GM19463 (cell line): ENCODE data around the gene ADA.
"Not testable (repeated sequence)": the region's sequence is repeated elsewhere in the genome, so short reads cannot be mapped to it uniquely, and the experiment has no call there.

Source experiments
- ATAC-seq: cut with Tn5 transposase; IDR thresholded peaks from one replicate; pipeline ENCODE4 v1.9.1; 2021; ENCODE audit warnings: mild to moderate bottlenecking, moderate library complexity; ENCODE audit not compliant: unreplicated experiment

ADA gene

DNA sequence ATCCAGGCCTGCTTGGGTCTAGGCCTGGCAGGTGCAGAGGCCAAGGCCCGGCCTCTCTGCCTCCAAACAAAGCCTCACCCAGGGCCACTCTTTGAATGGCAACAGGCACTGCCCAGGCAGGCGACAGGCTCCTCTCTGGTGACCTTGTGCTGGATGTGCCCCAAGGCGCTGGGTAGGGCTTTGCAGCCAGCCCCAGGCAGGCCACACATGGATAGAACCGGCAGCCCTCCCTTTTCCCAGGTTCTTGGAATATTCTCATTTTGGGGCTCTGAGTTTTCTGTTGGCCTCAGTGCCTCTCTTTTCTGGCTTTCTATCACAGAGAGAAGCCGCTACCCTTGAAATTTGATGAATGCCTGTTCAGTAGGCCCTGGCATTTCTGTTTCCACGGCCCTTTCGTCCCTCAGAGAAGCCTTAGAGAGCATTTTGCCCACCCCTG, 50.2 kb downstream of the ADA start:
- ATAC-seq = no peak

DNA sequence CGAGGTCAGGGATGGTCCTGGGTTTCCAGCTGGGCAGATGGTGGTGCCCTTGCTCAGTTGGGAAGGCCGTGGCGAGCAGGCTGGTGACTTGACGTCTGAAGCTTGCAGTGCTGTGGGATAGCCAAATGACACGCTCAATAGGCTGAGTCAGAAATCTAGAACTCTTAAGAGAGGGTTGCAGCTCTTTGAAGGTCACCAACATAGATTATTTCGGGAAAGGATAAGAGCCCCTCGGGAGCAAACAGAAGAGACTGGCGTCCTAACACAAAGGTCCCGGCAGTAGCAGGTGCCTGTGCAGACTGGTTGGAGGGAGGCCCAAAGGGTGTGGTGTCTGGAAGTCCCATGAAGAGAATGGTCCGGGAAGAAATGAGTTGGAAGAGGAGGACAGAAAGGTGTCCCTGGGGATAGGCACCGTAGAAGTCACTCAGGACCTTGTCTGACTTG, 50.7 kb downstream of the ADA start:
- ATAC-seq = no peak

DNA sequence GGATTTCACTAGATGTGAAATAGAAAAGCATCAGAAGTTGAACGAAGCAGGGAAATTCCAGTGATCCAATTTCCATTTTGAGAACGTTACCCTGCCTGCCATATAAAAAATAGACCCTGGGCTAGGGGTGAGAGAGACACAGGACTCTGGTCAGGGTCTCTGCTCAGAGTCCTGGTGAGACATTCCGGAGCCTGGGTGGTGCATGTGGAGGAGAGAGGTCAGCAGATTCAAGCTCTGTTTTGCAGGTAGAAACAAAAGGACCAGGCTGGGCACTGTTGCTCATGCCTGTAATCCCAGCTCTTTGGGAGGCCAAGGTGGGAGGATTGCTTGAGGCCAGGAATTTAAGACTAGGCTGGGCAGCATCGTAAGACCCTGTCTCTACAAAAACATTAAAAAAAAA, 51.2 kb downstream of the ADA start:
- no peak for ATAC-seq

DNA sequence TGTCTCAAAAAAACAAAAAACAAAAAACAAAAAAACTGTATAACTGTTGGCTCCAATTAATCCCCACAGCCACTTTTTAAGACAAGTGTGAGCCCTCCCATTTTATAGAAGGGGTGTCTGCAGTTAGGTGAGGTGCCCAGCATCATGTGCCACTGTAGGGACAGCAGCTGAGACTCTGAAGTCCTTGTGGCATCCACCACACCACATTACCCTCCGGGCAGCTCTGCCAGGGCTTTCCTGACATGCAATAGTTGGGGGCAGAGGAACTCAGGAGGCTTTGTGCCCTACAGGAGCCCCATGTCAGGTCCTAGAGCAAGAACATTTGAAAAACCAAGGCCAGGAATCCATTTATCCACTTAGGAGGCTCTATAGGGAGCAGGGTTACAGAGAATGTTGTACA, 51.8 kb downstream of the ADA start:
- no peak for ATAC-seq

DNA sequence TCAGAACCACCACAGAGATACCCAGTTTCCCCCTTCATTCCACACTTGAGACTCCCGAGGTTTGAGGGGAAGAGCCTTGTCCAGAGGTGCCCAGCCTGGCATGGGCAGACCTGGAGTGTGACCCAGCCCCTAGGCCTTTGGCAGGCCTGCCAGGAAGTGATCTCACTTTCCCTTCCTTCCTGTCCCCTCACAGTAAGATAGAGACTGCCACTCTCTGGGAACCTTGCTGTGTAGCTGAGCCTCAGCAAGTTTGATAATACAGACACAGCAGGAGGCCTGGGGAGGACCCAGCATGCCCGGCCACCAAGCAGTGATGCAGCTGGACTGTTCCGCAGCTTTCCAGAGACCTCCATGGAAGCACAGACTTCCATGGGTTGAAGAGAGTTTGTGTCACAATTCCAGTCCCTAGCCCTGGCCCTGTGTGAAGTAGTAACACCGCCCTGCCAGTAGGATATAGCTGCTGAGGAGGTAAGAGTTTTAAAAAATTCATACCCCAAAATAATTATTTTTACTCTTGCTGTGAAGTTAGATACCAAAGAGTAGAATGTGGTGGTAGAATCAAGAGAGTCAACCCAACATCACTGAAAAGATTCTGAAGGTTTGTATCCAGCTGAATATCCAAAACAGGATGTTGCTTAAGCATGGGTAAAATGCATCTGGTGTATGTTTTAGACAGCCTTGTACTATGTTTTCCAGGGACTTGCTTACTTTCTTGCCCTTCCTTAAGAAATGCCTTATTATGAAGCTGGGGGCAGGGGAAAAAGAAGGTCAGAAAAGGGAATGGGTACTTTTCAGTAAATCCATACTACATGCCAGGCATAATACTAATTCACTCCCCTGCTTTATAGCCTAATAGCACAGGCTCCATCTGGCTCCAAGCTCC, 52.8 kb downstream of the ADA start:
- peak; percentile 40 for ATAC-seq

DNA sequence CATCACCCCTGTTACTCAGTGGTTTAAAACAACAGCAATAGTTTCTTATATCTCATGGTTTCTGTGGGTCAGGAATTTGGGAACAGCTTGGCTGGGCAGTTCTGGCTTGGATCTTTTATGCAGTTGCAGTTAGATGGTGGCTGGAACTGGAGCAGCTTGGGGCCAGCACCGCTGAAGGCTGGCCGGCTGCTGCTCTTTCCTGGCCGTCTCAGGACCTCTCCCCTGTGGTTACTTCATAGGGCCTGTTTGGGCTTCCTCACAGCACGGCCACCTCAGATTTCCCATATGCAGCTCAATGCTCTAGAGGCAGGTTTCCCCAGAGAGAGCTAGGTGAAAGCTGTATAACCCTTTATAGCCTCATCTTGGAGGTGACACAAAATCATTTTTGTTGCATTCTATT, 53.6 kb downstream of the ADA start:
- ATAC-seq = no peak

DNA sequence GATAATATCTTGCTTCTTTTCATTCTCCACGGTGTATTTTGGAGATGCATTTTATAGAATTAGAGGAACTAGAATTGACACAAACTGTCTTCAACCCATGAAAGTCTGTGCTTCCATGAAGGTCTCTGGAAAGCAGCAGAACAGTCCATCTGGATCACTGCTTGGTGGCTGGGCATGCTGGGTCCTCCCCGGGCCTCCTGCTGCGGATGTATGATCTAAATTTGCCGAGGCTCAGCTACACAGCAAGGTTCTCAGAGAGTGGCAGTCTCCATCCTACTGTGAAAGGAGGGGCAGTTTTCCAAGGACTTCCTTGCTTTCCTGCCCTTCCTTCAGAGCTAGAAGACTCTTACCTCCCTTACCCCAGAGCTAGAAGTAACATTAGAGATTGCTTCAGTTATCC, 54.0 kb downstream of the ADA start:
- ATAC-seq = no peak

DNA sequence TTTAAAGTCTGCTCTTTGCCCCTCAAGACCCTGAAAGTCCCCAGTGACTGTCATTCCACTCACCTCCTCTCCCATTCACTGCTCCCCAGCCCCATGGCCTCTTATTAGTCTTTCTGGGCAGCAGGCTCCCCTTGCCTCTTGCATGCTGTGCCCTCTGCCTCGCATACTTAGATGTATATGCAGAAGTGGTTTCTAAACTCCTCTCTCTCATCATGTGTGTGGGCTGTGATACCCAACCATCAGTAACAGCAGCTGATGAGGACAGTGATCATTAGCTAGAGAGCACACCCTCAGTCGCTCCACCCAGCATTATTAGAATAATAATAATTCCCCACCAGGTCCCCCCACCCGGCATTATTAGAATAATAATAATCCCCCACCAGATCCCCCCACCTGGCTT, 54.6 kb downstream of the ADA start:
- no peak for ATAC-seq

DNA sequence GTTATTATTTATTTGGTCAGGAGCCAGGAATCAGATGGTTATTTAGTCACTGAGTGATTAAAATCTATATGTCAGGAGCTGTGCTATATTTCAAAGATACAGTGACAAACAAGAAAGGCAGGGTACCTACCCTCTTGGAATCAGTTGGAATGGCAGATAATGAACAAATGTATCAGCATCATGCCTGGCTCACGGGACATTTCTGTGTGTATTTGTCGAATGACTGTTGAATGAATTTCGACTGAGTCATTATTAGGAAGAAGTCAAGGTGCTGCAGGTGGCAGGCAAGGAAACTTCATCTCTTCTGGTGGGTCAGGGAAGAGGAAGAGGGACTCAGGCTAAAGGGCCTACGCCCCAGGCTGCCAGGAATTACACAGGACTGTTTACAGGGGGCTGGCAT, 55.5 kb downstream of the ADA start:
- no peak for ATAC-seq

DNA sequence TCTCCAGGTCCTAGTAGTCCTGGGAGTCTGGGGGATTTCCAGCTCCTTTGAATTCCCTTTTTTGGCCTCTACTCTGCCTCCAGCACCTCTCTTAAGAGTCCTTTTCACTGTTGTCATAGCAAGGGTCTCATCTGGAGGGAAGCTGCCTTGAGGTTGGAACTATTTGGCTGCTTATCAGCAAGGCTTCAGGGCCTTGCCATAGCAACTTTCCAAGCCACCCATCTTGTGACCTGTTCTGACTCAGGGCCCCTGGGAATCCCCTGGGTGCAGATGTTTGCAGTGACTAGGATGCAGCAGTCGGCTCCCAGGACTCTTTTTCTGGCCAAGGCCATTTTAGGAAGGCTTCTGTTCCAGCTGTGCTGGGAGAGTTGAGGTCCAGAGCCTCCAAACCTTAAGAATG, 56.8 kb downstream of the ADA start:
- ATAC-seq = no peak

DNA sequence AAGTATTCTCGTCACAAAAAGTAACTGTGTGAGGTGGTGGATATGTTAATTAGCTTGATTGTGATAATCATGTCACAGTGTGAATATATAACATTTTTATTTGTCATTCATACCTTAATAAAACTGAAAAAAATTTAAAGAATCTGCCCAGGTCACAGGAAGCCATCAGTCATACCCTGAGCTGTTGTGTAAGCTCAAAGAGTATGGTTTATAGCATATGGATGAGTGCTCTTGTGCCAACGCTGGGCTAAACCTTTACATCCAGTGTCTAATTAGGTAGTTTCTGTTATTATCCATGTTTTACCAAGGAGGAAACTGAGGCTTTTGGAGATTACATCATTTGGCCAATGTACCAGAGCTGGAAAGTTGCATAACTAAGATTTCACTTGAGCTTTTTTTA, 57.7 kb downstream of the ADA start:
- ATAC-seq = no peak

DNA sequence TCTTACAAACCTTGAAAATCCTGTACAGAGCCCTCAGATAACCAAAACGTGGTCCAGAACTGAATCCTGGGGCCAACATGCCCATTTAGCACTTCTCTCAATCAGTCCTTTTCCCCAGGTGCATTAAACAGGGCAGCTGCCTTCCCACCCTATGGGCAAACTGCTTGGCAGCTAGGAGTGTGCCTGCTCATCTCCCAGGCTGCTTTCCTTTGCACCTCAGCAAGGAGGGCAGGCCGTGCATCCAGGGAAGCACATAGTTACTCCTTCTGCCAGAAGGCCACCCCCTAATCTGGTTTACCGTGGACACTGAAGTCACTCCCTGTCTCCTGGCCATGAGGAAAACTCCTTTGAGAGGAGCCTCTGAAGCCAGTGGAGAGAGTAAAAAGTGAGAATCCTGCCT, 59.1 kb downstream of the ADA start:
- no peak for ATAC-seq

DNA sequence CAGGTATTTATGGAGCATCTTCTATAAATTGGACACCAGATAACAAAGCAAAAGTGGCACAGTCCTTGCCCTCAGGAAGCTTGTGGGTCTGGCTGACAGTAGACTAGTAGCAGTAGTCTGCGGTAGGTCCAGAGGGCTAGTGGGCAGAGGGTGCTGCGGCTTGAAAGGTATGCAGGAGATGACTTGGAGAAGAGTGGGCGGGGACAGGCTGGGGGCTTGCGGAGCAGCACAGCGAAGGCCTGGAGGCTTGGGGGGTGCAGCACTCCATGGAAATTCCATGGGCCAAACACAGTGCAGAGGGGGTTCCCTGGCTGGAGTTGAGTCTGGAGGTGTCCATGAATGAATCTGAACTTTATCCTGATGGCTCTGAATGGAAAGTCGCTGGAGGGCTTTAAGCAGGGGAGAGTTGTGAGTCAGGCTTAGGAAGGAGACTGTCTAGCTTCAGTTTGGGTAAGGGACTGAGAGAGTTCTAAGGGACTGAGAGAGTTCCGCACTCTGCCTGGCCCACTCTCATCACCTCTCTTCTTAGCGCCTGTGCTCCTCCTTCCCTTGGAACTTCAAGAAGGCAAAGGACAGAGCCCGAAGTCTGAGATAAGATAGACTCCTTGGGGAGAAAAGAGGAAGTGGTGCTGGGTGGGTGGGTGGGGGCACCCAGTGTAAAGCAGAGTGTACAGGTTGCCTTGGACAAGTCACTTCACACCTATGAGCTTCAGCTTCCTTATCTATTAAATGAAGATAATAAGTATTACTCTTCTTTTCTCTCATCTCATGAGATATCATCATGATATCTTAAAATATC, 60.3 kb downstream of the ADA start:
- ATAC-seq = no peak

DNA sequence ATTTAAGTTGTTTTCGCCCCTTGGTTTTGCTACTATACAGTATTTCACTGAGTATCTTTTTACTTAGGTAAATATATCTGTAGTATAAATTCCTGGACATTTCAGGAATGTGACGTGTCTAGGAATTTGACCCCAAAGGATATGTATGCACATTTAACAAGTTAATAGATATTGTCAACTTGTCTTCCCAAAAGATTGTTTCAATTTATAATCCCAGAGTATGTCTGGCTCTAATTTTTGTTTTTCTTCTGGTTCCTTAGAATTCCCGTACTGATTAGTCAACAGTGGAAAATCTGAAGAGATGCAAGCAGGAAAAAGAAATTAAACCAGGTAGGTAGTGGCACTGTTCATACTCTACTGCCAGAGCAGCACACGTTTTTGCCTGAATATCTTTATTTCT, 62.0 kb downstream of the ADA start:
- ATAC-seq = no peak

DNA sequence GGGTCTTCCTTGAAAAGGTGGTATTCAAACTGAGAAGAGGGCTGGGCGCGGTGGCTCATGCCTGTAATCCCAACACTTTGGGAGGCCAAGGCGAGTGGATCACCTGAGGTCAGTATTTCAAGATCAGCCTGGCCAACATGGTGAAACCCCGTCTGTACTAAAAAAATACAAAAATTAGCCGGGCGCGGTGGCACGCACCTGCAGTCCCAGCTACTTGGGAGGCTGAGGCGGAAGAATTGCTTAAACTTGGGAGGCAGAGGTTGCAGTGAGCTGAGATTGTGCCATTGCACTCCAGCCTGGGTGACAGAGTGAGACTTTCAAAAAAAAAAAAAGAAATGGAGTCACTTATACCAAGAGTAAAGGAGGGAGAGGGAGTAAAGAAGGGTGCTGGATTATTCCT, 63.2 kb downstream of the ADA start:
- not testable (repeated sequence) for ATAC-seq

DNA sequence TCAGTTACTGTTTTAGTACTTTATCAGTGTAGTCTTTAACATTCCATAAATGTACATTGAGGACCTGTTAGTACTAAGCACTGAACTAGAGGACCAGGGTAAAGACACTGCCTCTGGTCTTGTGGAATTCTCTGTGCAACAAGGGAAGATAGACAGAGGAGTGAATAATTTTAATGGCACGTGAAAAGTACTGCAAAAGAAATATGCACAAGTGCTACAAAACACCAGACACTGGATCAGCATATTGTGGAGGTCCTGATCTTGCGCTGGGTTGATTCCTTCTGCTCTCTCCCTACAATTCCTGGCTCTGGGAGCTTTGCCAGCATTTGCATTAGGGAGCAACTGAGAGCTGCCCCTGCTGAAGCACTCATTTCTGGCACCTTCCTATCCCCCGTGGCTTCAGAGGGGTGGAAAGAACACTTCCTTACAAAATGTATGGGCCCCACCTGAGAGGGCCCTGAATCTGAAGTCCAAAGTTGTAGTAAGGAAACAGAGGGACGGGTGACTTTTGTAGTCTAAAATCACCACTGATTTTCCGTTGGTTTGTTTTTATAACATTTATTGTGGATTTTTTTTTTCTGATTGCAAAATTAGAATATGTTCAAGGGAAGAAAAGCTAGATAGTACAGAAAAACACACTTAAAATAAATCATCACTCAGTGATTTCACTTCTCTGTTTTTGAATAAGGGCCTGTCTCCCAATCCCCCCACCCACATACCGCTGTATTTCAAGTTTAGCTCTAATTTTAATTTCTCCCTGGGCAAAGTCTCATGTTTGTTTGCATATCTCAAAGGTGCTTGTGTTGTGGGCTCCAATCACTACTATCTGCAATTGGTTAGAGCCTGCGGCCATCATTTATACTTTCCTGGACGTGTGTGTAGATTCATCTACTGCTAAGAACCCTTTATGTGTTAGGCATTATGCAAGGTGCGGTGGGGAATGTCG, 64.2 kb downstream of the ADA start:
- ATAC-seq = no peak

DNA sequence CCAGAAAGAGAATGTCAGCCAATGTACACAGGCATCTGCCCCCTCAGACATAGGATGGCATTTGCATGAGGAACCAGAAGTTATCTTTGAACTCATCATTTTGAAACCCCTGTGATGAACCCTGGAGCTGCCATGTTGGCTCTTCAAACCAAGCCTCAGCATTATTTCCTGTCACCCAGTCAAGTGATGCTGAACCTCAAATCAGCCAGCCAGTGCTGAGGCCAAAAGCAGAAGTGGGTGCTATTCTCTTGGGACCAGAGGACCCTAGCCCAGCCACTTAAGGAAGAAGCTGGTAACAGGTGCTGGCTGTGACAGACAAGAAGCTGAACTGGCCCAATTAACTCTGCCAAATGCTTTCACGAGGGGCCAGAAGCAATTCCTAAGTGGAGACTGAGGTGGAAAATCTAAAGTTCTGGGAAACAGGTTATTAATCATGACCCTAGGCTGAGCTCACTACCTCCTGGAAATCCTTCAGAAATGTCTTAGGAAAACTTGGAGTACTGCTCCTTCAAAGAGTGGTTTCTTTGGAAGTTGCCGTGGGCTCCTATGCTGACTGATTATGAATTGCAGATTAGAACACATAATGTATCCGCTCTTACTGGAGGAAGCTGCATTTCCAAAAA, 65.1 kb downstream of the ADA start:
- ATAC-seq = peak; percentile 54

DNA sequence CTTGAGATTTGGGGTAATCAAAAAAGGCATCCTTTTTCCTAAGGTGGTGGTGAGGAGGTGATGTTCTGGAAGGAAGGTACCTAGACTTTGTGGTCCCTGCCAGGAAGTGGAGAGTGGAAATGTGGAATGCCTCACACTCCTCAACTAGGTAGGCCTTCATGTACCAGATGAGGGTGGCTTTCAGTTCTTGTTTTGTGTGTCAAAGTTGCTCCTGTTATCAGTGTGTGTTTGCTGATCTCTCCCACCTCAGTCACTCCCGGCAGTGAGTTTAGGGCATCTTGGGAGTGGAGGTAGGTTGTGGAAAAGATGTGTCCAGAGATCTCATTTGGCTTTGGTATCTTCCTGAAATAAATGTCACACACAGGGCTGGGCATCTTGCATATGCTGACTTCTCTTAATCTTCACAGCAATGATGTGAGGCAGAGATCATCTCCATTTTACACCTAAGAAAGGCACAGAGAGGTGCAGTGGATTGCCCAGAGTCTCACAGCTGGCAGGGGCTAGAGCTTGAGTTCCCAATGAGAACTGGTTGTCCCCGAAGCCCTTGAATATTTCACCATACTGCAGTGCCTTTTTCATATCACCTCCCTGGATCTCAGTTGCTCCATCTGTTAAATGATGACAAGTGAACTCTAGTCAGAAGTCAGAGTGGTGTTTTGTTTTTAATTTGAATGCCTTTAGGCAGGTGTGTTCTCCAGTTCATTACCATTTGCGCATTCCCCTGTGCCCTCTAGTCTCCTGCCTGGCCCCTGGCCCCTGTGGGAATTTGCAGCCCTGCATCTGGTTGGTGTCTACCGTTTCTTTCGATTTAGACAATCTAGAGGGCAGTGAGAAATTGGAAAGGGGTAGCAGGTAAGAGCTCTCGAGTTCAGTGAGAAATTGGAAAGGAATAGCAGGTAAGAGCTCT, 66.2 kb downstream of the ADA start:
- ATAC-seq = no peak

DNA sequence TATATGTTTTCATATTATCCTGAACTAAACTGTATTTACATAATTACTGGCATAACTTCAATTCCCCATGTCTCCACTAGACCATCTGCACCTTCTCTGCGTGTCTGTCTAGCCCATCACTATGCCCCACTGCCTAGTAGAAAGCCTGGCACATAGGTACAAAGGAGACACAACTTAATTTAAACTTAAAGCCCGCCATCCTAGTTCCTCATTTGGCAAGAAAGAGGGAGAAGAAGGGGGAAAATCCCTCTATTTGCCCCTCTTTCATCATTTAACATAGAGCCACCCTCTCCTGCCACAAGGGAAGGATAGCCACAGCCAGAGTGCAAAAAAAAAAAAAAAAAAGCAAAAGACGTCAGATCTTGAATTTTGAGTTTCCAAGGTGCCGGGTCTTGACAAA, 67.3 kb downstream of the ADA start:
- ATAC-seq = no peak

DNA sequence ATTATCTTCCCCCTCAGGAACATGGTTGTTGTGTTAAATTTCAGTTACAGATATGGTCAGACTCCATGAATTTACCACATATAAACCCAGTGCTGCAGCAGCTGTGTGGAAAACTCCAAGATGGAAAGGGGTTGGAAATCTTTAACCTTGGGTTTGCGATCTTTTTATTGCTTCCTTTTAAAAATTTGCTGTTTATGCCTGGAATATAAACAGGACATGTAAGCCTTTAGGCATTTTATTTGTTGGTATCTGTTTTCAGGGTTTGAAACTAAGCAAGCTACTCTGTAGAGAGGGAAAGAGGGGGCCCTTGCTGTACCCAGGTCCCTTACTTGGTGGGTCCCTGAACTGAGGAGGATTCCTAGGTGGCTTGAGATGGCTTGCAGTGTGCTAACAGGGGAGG, 68.3 kb downstream of the ADA start:
- no peak for ATAC-seq
